HFFc6 (cell line): ENCODE data around the gene BRPF1. TPM values are rescaled to one million over a fixed set of nuclear protein-coding genes. Genes with fewer than 3 reads are reported as not detected.

ENCODE experiments used
- DNase-seq: peaks from one replicate; pipeline ENCODE4 v3.0.0-alpha.2; 2018
- H3K27ac Mint-ChIP-seq: 2 replicates; pipeline ENCODE4 v1.8.0; 2020; ENCODE audit warnings: mild to moderate bottlenecking, mixed read lengths
- H3K27me3 Mint-ChIP-seq: 2 replicates; pipeline ENCODE4 v1.8.0; 2021; ENCODE audit warnings: mild to moderate bottlenecking, moderate library complexity, mixed read lengths; ENCODE audit not compliant: insufficient read depth
- H3K36me3 Mint-ChIP-seq: 2 replicates; pipeline ENCODE4 v1.8.0; 2021; ENCODE audit warnings: low read depth, mixed read lengths
- H3K4me1 Mint-ChIP-seq: 2 replicates; pipeline ENCODE4 v1.8.0; 2020; ENCODE audit warnings: low read depth, mixed read lengths
- H3K4me3 Mint-ChIP-seq: 2 replicates; pipeline ENCODE4 v1.8.0; 2020; ENCODE audit warnings: mild to moderate bottlenecking, moderate library complexity, mixed read lengths
- H3K9me3 Mint-ChIP-seq: 2 replicates; pipeline ENCODE4 v1.8.0; 2020; ENCODE audit warnings: mild to moderate bottlenecking, mixed read lengths
- total RNA-seq, 6 experiments: library from RNA; stranded (reverse); fragmentation: NEBNext Ultra II Directional; extraction: Animal tissue kit (Norgen Biotek cat#: 25700); gene quantifications; 2 replicates in 1 of 6; 3 replicates in 5 of 6; pipeline ENCODE4 v1.2.3, GENCODE V29; 2021
- TF ChIP-seq, protein P1 (sequence below): fragments of 200-600 bp; sonication (generic); IDR thresholded peaks from 2 replicates; pipeline ENCODE4 v1.5.0; 2021; ENCODE audit warnings: antibody characterized with exemption, mild to moderate bottlenecking

Gene BRPF1
- total RNA-seq, 6 experiments from 2014 or later, result 14.4 to 18.4 (median 17.1) TPM

DNA sequence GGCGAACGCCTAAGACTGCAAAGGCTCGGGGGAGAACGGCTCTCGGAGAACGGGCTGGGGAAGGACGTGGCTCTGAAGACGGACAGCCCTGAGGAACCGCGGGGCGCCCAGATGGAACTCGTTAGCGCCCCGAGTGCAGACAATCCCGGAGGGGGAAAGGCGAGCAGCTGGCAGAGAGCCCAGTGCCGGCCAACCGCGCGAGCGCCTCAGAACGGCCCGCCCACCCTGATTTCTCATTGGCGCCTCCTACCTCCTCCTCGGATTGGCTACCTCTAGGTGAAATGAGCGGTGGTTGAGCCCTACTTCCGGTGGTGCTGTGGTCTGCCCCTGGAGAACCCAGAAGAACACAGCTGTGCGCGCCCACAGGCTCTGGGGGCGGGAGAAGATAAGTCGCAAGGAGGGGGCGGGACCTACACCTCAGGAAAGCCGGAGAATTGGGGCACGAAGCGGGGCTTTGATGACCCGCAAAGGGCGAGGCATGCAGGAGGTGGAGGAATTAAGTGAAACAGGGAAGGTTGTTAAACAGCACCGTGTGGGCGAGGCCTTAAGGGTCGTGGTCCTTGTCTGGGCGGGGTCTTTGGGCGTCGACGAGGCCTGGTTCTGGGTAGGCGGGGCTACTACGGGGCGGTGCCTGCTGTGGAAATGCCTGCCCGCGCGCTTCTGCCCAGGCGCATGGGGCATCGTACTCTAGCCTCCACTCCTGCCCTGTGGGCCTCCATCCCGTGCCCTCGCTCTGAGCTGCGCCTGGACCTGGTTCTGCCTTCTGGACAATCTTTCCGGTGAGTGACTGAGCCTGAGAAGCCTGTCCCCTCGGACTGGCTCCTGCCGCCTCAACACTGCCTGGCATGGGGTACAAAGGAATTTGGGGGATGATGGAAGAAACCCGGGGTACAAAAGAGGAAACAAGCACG, 18.4 kb downstream of the BRPF1 start, which contains the start of gene OGG1:
Gene OGG1 (plus strand): TSS at position 308 of the 911 bp plus-strand sequence. CDS start 335 bp downstream, at position 643.
- Mint-ChIP-seq H3K27me3 (peaks cover 1% of the 10 kb centered on the region), H3K36me3 (peaks cover 41% of the 10 kb centered on the region), H3K4me1 (peaks cover 61% of the 10 kb centered on the region), H3K9me3 (no peaks in the 10 kb centered on the region), H3K4me3 (peak within 1 kb of the TSS; percentile 93), H3K27ac (peak within 1 kb of the TSS; percentile 96)
- TF ChIP-seq, protein P1, sequence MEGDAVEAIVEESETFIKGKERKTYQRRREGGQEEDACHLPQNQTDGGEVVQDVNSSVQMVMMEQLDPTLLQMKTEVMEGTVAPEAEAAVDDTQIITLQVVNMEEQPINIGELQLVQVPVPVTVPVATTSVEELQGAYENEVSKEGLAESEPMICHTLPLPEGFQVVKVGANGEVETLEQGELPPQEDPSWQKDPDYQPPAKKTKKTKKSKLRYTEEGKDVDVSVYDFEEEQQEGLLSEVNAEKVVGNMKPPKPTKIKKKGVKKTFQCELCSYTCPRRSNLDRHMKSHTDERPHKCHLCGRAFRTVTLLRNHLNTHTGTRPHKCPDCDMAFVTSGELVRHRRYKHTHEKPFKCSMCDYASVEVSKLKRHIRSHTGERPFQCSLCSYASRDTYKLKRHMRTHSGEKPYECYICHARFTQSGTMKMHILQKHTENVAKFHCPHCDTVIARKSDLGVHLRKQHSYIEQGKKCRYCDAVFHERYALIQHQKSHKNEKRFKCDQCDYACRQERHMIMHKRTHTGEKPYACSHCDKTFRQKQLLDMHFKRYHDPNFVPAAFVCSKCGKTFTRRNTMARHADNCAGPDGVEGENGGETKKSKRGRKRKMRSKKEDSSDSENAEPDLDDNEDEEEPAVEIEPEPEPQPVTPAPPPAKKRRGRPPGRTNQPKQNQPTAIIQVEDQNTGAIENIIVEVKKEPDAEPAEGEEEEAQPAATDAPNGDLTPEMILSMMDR, result peak; percentile 35; the same call in 1 of the 2 replicates
- DNase-seq, result peak; percentile 99

DNA sequence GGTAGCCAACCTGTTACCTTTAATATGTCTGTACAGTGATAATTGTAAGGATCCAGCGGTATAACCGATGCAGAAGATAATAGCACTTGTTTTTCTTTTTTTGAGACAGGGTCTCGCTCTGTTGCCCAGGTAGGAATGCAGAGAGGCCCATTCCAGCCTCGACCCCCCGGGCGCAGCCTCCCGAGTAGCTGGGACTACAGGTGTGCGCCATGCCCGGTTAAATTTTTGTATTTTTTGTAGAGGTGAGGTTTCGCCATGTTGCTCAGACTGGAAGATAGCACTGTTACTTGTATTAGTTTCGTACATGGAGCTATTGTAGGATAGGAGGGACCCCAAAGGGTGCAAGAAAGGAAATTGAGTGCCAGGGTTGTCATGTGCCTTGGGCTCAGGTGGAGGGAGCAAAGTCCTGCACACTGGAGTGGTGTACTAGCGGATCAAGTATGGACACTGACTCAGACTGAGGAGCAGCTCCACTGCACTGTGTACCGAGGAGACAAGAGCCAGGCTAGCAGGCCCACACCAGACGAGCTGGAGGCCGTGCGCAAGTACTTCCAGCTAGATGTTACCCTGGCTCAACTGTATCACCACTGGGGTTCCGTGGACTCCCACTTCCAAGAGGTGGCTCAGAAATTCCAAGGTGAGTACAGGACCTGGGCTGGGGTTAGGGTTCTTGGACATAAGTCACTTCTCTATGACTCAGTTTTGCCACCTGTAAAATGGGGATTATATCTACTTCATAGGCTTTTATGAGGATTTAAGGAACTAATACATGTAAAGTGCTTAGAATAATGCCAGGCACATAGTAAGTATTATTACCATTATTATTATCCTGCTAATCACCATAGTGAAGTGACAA, 19.2 kb downstream of the BRPF1 start:
- Mint-ChIP-seq H3K9me3 (no peaks in the 10 kb centered on the region), H3K4me1 (peaks cover 61% of the 10 kb centered on the region), H3K36me3 (peaks cover 42% of the 10 kb centered on the region), H3K27ac (peak overlapping the region; percentile 96), H3K27me3 (peaks cover 1% of the 10 kb centered on the region), H3K4me3 (peak overlapping the region; percentile 93)
- TF ChIP-seq, protein P1, result no peak
- peak; percentile 39 for DNase-seq

DNA sequence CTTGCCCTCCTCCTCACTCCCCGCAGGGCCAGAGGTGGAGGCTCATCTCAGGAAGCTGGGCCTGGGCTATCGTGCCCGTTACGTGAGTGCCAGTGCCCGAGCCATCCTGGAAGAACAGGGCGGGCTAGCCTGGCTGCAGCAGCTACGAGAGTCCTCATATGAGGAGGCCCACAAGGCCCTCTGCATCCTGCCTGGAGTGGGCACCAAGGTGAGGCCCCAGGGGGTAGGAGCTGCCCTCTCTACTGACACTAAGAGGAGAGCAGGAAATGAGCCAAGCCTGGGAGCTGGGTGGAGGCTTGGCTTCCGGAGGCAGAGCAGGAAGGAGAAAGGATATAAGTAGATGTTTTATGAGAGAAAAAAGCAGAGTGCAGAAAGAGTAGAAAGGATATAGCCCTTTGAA, 23.1 kb downstream of the BRPF1 start:
- peaks cover 32% of the 10 kb centered on the region for H3K4me1 Mint-ChIP-seq
- H3K27ac Mint-ChIP-seq, result peak overlapping the region; percentile 68

DNA sequence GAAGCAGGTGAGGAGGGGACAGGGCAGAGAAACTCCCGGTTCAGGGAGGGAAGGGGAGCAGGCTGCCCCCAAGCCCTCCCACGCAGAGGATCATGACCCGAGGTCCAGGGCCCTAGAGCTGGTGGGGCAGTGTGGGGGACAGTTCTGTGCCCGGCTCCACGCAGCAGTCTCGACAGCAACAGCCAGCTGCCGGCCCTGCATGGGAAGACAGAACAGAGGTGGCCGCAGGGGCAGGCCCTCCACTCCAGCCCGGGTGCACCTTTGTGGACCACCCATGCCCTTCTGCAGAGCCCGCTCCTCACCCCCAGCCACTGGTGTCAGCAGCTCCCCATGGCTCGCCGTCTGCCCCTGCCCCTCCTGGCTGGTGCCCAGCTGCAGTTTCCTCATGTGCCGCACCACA, 25.9 kb downstream of the BRPF1 start:
- TF ChIP-seq, protein P1, result no peak
- no peaks in the 10 kb centered on the region for H3K9me3 Mint-ChIP-seq
- H3K36me3 Mint-ChIP-seq, result peaks cover 31% of the 10 kb centered on the region
- peaks cover 2% of the 10 kb centered on the region; the same call in 1 of the 2 replicates for H3K27me3 Mint-ChIP-seq
- H3K4me1 Mint-ChIP-seq, result peaks cover 10% of the 10 kb centered on the region
- no peak overlapping the region for H3K27ac Mint-ChIP-seq
- H3K4me3 Mint-ChIP-seq, result no peak overlapping the region
- DNase-seq, result no peak

More for the DNA sequence above, 23.1 kb downstream of the BRPF1 start:
- no peak for DNase-seq
- TF ChIP-seq, protein P1, result no peak
- Mint-ChIP-seq H3K27me3 (no peaks in the 10 kb centered on the region), H3K36me3 (peaks cover 26% of the 10 kb centered on the region), H3K4me3 (no peak overlapping the region), H3K9me3 (no peaks in the 10 kb centered on the region)

DNA sequence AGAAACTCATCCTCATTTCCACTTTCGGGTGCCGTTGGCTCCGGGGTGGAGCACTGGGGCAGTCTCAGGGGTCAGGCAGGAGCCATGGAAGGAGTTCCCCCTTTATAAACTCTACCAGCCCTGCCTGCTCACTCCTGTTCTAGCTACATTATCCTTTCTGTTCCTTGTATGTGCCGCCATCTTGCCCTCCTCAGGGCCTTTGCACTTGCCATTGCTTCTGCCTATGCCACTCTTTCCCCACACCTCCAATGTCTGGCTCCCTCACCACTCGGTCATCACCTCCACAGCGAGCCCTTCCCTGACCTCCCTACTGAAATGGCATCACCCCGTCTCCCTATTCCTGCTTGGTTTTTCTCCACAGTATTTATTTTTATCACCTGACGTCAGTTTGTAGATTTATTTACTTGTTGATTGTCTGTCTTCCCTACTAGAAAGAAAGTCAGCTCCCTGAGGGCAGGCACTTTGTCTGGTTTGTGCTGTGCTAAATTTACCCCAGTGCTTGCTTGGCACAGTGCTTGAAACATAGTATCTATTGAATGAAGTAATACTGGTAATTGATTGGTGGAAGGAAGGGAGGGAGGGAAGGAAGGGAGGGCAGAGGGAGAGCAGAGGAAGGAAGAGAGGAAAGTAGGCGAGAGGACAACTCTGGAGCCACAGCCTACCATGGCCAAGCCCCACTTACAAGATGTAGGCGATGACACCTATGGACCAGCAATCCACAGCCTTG, 29.4 kb downstream of the BRPF1 start:
- no peak for DNase-seq
- H3K4me3 Mint-ChIP-seq, result no peak overlapping the region

More for the DNA sequence above, 29.4 kb downstream of the BRPF1 start:
- H3K27ac Mint-ChIP-seq, result no peak overlapping the region
- no peaks in the 10 kb centered on the region for H3K4me1 Mint-ChIP-seq
- H3K36me3 Mint-ChIP-seq, result peaks cover 26% of the 10 kb centered on the region
- peaks cover 6% of the 10 kb centered on the region for H3K27me3 Mint-ChIP-seq
- no peaks in the 10 kb centered on the region for H3K9me3 Mint-ChIP-seq
- TF ChIP-seq, protein P1, result no peak
